GM19438 (cell line): ENCODE data around the gene LPCAT2.

ENCODE experiments used
- ATAC-seq: cut with Tn5 transposase; IDR thresholded peaks from one replicate; pipeline ENCODE4 v1.9.1; 2021; ENCODE audit warnings: low read depth; ENCODE audit not compliant: unreplicated experiment

LPCAT2 gene

DNA sequence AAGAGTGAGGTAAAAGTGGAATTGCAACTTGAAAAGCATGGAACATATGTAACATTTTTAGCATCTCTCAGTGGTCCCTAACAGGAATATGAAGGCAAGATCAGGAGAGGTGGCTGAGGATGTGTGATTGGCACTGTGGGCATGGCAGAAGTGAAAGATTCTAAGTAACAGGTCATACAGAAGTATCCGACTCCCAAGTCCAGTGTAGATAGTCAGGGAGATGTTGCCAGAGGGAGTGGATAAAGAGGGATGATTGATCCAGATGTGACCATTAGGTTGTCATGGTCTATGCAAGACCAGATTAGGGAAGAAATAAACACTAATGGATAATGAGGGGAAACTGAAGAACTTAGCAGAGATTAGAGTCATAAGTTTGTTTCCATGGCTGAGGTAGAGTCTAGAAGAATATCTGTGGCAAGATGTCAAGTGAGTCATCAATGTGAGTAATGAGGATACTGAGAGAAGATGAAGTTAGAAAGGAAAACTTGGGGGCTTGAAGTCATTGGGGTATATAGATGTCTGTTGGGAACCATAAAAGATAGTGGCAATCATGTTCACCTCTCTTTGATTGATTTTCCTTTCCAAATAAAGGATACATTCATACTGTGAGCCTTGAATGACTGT lies 33.7 kb downstream of the LPCAT2 start:
- no peak for ATAC-seq

DNA sequence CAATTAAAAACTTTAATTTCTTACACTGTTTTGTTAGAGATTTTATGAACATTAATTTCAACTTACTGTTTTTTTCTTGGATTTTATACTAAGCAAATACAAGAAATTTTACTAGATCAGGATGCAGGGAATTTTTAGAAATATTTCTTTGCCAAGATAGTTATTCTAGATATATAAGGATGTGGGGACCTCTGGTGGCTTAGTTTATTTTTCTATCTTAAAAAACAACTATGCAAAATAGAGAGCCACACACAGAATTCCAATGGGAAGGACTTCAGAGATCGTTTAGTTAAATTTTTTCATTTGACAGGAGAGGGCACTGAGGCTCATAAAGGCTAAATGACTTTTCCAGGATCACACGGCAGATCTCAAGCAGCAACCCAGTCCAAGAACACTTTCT lies 34.6 kb downstream of the LPCAT2 start:
- ATAC-seq: no peak

- ATAC-seq: no peak
These were observed 43.7 kb downstream of the LPCAT2 start for GRCh38 chr16:55552621-55553020.

GRCh38 chr16:55555436-55555835 lies 46.6 kb downstream of the LPCAT2 start:
- no peak for ATAC-seq

DNA sequence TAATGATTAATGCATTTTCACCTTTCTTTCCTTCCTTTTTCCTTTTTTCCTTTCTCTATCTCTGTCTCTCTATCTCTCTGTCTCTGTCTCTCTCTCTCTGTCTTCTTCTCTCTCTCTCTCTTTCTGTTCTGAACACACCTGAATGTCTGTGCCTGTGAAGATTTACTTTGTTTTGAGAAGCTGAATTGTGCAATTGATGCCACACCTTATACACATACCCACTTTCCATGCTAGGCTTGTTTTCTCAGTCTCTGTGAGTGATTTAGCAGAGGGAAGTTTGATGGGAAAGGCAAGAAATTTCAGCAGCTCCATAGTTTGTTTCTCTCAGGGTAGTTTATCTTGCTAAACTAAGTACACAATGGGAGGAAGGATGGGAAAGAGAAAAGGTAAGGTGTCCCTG lies 48.3 kb downstream of the LPCAT2 start:
- ATAC-seq: no peak

GRCh38 chr16:55559233-55559632 lies 50.4 kb downstream of the LPCAT2 start:
- ATAC-seq: no peak

DNA sequence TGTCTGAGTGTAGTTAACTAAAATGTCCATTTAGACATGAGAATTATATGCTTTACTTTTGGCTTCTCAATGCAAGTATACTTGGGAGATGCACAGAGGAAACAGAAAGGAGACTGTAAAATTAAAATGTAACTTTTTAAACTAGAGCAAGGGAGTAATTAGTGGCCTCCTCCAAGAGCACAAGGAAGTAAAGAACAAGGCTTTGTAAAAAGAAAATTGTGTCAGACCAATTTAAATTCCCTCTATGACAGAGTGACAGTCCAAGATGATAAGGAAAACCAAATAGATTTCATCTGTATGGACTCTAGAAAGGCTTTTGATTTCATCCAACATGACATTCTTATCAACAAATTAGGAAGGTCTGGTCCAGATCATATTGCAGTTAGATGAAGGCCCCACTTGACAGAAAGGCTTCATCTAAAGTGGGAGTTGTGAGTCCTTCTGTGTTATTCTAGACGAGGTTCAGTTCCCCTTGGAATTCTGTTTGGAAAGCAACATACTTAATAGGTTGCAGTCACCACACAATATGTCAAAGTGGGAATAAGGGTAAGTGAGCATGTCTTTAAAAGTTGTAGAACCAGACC lies 51.2 kb downstream of the LPCAT2 start:
- no peak for ATAC-seq

DNA sequence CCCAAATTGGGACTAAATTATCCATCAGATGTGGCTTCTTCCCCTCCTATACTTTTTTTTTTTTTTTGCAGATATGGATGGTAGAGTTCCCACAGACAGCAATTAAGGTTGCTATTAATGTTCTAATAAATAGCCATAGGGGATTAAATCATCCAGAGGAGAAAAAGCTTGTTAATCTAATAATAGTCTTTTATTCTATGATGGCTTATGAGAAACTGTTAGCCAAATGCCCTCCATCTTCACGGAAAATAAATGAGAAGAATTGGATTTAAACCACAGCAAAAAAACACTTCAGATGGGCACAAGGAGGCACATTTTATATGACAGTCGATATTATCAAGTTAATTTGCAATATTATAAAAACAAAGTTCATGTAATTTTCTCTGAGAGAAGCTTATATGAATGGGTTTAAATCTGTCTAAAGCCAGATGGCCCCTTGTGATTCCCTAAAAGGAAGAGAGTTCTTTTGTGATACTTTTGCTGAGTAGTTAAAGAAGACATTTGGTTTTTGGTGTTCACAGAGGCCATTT lies 52.5 kb downstream of the LPCAT2 start:
- ATAC-seq: no peak

- ATAC-seq: no peak
These were observed 54.1 kb downstream of the LPCAT2 start for GRCh38 chr16:55562936-55563335.

DNA sequence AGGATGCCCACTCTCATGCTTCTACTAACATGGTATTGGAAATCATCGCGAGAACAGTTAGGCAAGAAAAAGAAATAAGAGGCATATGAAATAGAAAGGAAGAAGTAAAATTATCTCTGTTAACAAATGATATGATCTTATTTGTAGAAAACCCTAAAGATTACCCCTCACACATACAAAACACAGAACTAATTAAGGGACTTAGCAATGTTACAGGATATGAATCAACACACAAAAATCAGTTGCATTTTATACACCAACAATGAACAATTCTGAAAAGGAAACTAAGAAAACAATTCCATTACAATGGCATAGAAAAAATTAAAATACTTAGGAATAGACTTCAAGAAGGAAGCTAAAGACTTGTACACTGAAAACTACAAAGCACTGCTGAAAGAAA lies 54.9 kb downstream of the LPCAT2 start:
- ATAC-seq: no peak

DNA sequence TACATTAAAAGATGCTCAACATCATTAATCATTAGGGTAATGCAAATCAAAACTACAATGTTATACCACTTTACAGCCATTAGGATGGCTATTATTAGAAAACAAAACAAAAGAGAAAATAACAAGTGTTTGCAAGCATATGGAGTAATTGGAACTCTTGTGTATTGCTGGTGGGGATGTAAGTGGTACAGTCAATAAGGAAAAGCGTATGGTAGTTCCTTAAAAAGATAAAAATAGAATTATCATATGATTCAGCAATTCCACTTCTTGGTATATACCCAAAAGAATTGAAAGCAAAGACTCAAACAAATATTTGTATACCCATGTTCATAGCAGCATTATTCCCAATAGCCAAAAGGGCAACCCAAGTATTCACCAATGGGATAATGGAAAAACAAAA lies 56.2 kb downstream of the LPCAT2 start:
- ATAC-seq: no peak

DNA sequence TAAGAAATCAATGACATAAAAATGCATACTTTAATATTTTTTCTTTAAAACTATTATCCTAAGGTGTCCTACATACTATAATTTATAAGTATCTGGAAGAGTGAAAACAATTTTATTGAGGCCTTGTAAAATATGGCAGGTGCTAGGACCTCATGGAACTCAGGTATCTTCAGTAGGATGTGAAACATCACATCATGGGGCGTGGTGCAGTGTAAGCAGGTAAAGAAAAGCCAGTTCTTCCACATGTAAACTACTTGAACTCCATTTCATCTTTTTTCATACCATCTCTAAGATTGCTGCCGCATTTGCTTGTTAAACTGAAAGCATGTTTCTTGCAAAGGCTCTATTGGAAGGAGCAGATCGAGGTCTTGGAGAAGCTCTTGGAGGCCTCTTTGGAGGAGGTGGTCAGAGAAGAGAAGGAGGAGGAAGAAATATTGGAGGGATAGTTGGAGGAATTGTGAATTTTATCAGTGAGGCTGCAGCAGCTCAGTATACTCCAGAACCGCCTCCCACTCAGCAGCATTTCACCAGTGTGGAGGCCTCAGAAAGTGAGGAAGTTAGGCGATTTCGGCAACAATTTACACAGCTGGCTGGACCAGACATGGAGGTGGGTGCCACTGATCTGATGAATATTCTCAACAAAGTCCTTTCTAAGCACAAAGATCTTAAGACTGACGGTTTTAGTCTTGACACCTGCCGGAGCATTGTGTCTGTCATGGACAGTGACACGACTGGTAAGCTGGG lies 57.7 kb downstream of the LPCAT2 start, which contains the start of gene CAPNS2:
CAPNS2 (plus strand) TSS at position 253 of the 744 bp plus-strand sequence; CDS start at position 326, 73 bp downstream.
- no peak for ATAC-seq

DNA sequence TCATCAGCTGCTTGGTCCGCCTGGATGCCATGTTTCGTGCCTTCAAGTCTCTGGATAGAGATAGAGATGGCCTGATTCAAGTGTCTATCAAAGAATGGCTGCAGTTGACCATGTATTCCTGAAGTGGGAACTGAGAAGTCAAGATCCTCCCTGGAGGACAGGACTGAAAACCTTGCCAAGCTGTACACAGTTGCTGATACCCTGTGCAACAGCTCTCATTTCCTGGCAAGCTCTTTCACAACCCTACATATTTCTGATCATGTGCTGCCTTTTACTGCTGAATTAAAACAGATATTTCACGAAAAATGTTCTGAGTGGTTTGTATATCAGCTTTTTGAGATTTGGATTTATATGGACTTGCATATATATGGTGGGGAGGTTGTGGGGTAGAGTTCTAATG lies 58.5 kb downstream of the LPCAT2 start:
- no peak for ATAC-seq

- no peak for ATAC-seq
These were observed 59.3 kb downstream of the LPCAT2 start for GRCh38 chr16:55568207-55568606.

GRCh38 chr16:55569025-55569424 lies 60.2 kb downstream of the LPCAT2 start:
- no peak for ATAC-seq

GRCh38 chr16:55570159-55570558 lies 61.3 kb downstream of the LPCAT2 start:
- no peak for ATAC-seq

DNA sequence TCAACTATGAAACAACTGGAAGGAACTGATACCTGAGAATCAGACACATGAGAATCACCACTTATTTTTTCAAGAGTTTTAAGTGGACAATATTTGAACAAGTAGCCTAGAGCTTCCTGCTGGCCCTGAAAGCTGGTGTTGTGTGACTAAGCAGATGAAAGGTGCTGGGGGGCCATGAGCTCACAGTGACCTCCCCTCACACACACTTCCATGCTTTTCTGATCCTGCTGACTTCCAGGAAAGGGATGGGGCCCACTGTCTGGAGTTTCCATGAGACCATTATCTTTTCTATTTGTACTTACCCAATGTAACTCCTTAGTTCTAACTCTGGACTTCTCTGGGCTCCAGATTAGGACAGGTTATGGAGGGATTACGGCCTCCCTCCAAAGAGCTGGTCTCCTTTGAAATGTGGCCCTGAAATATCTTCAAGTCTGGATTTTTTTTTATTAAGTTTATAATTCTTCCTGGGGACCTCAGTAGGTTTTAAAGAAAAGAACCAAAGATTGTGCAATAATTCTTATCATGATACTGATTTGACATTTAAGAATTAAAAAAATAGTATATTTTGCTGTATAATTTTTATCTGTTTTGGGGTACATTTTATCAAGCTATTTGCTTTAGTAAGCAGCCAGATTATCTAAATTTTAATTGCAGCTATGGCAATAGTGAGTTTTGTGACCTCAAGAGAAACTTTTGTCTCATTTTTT lies 62.5 kb downstream of the LPCAT2 start:
- no peak for ATAC-seq

- no peak for ATAC-seq
These were observed 63.6 kb downstream of the LPCAT2 start for GRCh38 chr16:55572439-55572838.

- no peak for ATAC-seq
These were observed 65.9 kb downstream of the LPCAT2 start for GRCh38 chr16:55574811-55575210.

GRCh38 chr16:55575496-55575895 lies 66.6 kb downstream of the LPCAT2 start:
- ATAC-seq: no peak

DNA sequence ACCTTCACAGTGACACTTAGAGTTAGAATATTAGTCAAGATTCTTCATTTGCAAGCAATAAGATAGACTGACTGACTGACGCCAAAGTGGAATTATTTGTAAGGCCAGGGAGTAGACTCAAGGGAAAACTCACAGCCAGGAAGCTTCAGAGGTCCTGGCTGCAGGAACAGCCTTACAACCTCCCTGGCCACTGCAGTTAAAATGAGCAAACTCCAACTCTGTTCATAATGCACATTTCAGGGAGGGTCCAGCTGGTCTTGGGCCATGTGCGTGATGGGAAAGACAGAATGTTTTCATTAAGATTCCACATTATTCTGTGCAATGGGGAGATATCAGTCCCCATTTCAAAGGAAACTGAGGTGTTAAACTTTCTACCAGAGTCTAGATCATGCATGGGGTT lies 67.5 kb downstream of the LPCAT2 start:
- ATAC-seq: no peak
